ENCODE results near the gene IMPDH1.

The IMPDH1 gene

DNA sequence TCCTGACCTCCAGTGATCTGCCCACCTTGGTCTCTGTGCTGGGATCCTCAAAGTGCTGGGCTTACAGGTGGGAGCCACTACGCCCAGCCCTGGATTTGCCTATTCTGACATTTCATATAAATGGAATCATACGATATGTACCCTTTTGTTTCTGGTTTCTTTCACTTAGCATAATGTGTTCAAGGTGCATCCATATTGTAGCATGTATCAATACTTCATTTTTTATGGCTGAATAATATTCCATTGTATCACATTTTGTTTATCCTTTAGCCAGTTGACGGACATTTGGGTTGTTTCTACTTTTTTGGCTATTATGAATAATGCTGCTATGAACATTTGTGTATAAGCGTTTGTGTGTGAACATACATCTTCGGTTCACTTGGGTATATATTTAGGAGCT is 41.1 kb upstream of the IMPDH1 start:
- no peak overlapping the region for H3K27ac ChIP-seq (ENCODE audit: low read depth, low read length)
- H3K79me2 ChIP-seq (ENCODE audit: control insufficient read depth, insufficient read depth, low read length, unreplicated experiment), result peaks cover 2% of the 10 kb centered on the region
- no peak overlapping the region for H3K4me3 ChIP-seq (ENCODE audit: low read depth, low read length)
- H2AFZ ChIP-seq (ENCODE audit: low read length, unreplicated experiment), result no peak overlapping the region
- H3K4me1 ChIP-seq (ENCODE audit: control insufficient read depth, insufficient read depth, low read length, unreplicated experiment), result peaks cover 19% of the 10 kb centered on the region
- H3K27me3 ChIP-seq (ENCODE audit: insufficient read depth, low read length), result no peaks in the 10 kb centered on the region
- no peaks in the 10 kb centered on the region for H3K36me3 ChIP-seq (ENCODE audit: insufficient read depth, low read length)

DNA sequence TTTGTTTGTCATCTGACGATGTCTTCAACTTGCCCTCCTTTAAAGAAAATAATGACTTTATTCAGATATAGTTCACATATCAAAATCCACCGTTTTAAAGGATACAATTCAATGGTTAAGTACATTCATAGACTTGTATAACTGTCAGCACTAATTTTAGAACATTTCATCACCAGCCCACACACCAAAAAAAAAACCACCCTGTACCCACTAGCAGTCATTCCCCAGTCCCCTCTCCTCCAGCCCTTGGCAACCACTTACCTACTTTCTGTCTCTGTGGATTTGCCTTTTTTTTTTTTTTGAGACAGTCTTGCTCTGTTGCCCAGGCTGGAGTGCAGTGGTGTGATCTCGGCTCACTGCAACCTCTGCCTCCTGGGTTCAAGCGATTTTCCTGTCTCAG is 40.6 kb upstream of the IMPDH1 start:
- H3K36me3 ChIP-seq (ENCODE audit: insufficient read depth, low read length), result no peaks in the 10 kb centered on the region
- H3K4me3 ChIP-seq (ENCODE audit: low read depth, low read length), result no peak overlapping the region
- peaks cover 19% of the 10 kb centered on the region for H3K4me1 ChIP-seq (ENCODE audit: control insufficient read depth, insufficient read depth, low read length, unreplicated experiment)
- no peaks in the 10 kb centered on the region for H3K27me3 ChIP-seq (ENCODE audit: insufficient read depth, low read length)
- H3K79me2 ChIP-seq (ENCODE audit: control insufficient read depth, insufficient read depth, low read length, unreplicated experiment), result no peaks in the 10 kb centered on the region
- no peak overlapping the region for H3K27ac ChIP-seq (ENCODE audit: low read depth, low read length)
- H2AFZ ChIP-seq (ENCODE audit: low read length, unreplicated experiment), result no peak overlapping the region

- Histone ChIP-seq H2AFZ (ENCODE audit: low read length, unreplicated experiment) (no peak overlapping the region), H3K36me3 (ENCODE audit: insufficient read depth, low read length) (no peaks in the 10 kb centered on the region), H3K4me1 (ENCODE audit: control insufficient read depth, insufficient read depth, low read length, unreplicated experiment) (peaks cover 3% of the 10 kb centered on the region), H3K27ac (ENCODE audit: low read depth, low read length) (no peak overlapping the region), H3K4me3 (ENCODE audit: low read depth, low read length) (no peak overlapping the region), H3K27me3 (ENCODE audit: insufficient read depth, low read length) (no peaks in the 10 kb centered on the region), H3K79me2 (ENCODE audit: control insufficient read depth, insufficient read depth, low read length, unreplicated experiment) (no peaks in the 10 kb centered on the region)
Observed at GRCh38 chr7:128448751-128449302, 39.0 kb upstream of the IMPDH1 start.

GRCh38 chr7:128447941-128448564 is 38.3 kb upstream of the IMPDH1 start:
- H2AFZ ChIP-seq (ENCODE audit: low read length, unreplicated experiment), result no peak overlapping the region
- no peaks in the 10 kb centered on the region for H3K27me3 ChIP-seq (ENCODE audit: insufficient read depth, low read length)
- no peaks in the 10 kb centered on the region for H3K79me2 ChIP-seq (ENCODE audit: control insufficient read depth, insufficient read depth, low read length, unreplicated experiment)
- H3K36me3 ChIP-seq (ENCODE audit: insufficient read depth, low read length), result no peaks in the 10 kb centered on the region
- no peak overlapping the region for H3K27ac ChIP-seq (ENCODE audit: low read depth, low read length)
- no peaks in the 10 kb centered on the region for H3K4me1 ChIP-seq (ENCODE audit: control insufficient read depth, insufficient read depth, low read length, unreplicated experiment)
- H3K4me3 ChIP-seq (ENCODE audit: low read depth, low read length), result no peak overlapping the region

DNA sequence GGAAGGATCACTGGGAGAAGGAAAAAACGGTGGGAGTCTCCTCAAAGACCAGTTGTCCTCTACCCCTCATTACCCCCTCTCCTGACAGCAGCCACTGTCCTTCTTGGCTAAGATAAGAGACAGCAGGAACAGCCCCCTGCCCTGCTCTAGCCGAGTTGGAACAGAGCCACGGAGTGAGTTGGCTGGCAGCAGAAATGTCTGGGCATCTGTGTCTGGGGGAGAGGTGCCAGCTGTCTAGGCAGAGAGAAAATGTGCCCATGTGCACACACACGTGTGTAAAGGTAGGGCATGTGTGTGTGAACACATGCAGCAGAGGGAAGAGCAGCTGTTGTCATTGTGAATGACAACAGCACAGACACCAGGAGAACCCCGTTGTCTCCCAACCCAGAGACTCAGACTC is 36.5 kb upstream of the IMPDH1 start:
- no peaks in the 10 kb centered on the region for H3K4me1 ChIP-seq (ENCODE audit: control insufficient read depth, insufficient read depth, low read length, unreplicated experiment)
- no peaks in the 10 kb centered on the region for H3K27me3 ChIP-seq (ENCODE audit: insufficient read depth, low read length)
- no peak overlapping the region for H3K4me3 ChIP-seq (ENCODE audit: low read depth, low read length)
- no peak overlapping the region for H3K27ac ChIP-seq (ENCODE audit: low read depth, low read length)
- H3K36me3 ChIP-seq (ENCODE audit: insufficient read depth, low read length), result no peaks in the 10 kb centered on the region
- H2AFZ ChIP-seq (ENCODE audit: low read length, unreplicated experiment), result no peak overlapping the region
- H3K79me2 ChIP-seq (ENCODE audit: control insufficient read depth, insufficient read depth, low read length, unreplicated experiment), result no peaks in the 10 kb centered on the region

DNA sequence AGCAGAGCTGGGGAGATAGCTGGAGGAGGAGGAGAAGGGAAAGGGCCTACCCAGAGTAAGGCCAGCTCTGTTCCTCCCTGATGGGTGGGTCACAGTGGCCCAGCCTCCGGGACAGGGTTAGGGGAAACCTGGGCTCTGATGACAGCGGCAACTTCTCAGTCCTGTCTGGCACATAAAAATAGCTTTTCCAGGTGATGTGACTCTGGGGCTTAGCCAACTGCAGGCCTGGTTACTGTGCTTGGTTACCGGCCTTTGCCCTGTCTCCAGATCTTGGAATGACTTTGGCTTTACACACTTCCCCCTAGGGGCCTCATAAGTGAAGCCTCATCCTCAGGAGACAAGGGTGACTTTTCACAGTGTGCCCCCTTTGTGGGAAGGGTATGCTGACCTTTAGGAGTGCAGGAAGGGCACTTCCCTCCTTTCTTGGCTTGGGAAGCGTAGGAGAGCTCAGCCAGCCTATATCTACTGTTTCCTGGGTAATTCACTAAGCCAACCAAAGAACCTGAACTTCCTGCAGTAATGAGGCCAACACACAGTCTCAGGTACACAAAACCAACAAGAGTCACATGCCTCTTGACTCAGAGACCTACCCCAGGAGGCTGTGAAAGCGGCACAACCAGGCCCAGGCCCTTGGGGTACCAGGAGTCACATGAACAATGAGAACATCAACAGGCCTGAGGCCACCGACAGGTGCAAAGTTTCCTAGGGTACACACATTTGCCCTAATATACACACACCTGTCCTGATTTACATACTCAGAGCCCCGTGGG is 34.2 kb upstream of the IMPDH1 start:
- no peak overlapping the region for H3K27ac ChIP-seq (ENCODE audit: low read depth, low read length)
- H3K4me1 ChIP-seq (ENCODE audit: control insufficient read depth, insufficient read depth, low read length, unreplicated experiment), result no peaks in the 10 kb centered on the region
- no peaks in the 10 kb centered on the region for H3K79me2 ChIP-seq (ENCODE audit: control insufficient read depth, insufficient read depth, low read length, unreplicated experiment)
- H3K4me3 ChIP-seq (ENCODE audit: low read depth, low read length), result no peak overlapping the region
- no peak overlapping the region for H2AFZ ChIP-seq (ENCODE audit: low read length, unreplicated experiment)
- H3K27me3 ChIP-seq (ENCODE audit: insufficient read depth, low read length), result no peaks in the 10 kb centered on the region
- H3K36me3 ChIP-seq (ENCODE audit: insufficient read depth, low read length), result no peaks in the 10 kb centered on the region

GRCh38 chr7:128442356-128442755 is 32.6 kb upstream of the IMPDH1 start:
- H3K4me1 ChIP-seq (ENCODE audit: control insufficient read depth, insufficient read depth, low read length, unreplicated experiment), result no peaks in the 10 kb centered on the region
- H3K36me3 ChIP-seq (ENCODE audit: insufficient read depth, low read length), result no peaks in the 10 kb centered on the region
- no peaks in the 10 kb centered on the region for H3K79me2 ChIP-seq (ENCODE audit: control insufficient read depth, insufficient read depth, low read length, unreplicated experiment)
- no peak overlapping the region for H3K27ac ChIP-seq (ENCODE audit: low read depth, low read length)
- H3K4me3 ChIP-seq (ENCODE audit: low read depth, low read length), result no peak overlapping the region
- no peak overlapping the region for H2AFZ ChIP-seq (ENCODE audit: low read length, unreplicated experiment)
- H3K27me3 ChIP-seq (ENCODE audit: insufficient read depth, low read length), result no peaks in the 10 kb centered on the region

DNA sequence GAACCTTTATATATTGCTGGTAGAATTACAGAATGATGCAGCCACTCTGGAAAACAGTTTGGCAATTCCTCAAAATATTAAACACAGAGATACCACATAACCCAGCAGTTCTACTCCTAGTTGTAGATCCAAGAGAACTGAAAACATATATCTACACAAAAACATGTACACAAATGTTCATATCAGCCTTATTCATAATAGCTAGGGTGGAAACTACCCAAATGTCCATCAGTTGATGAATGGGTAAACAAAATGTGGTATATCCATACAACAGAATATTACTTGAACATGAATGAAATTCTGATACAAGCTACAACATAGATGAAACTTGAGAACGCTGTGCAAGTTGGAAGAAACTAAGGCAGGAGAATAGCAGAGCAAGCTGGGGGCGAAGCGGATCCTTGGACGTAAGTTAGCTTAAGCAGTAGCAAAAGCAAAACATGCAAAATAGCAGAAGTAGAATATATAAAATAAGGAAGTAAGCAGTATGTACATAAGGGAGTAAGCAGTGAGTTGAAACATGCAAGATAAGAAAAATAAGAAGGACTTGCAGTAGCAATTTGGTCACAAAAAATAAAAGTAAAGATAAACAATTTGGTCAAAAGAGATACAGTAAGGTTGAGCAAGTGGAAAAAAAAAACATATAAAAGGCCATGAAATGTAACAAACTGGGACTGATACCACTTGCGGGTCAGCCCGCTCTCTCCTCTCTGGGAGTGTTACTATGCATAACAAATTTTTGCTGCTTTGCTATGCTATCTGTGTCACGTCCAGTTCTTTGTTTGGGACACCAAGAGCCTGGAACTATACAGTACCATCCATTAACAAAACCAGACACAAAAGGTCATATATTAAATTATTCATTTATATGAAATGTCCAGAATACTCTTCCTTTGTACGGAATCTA is 27.9 kb upstream of the IMPDH1 start:
- Histone ChIP-seq H3K27me3 (ENCODE audit: insufficient read depth, low read length) (no peaks in the 10 kb centered on the region), H3K79me2 (ENCODE audit: control insufficient read depth, insufficient read depth, low read length, unreplicated experiment) (no peaks in the 10 kb centered on the region), H3K27ac (ENCODE audit: low read depth, low read length) (no peak overlapping the region), H2AFZ (ENCODE audit: low read length, unreplicated experiment) (no peak overlapping the region), H3K36me3 (ENCODE audit: insufficient read depth, low read length) (no peaks in the 10 kb centered on the region), H3K4me1 (ENCODE audit: control insufficient read depth, insufficient read depth, low read length, unreplicated experiment) (no peaks in the 10 kb centered on the region), H3K4me3 (ENCODE audit: low read depth, low read length) (no peak overlapping the region)

DNA sequence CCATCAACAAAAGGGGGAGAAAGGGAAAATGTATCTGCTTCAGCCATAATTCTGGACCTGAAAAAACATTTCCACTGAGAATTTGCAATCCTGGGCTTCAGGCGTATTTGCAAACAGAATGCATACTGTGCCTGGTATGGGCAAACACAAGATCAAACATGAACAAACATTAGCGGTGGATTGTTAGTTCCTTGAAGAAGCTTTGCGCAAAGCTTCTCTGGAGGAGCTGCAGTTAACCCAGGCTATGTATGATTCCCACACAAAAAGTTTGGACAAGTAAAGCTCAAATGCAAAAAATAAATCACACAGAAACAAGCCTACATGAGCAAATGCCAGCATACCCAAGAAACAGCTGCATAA is 25.5 kb upstream of the IMPDH1 start:
- no peak overlapping the region for H2AFZ ChIP-seq (ENCODE audit: low read length, unreplicated experiment)
- H3K36me3 ChIP-seq (ENCODE audit: insufficient read depth, low read length), result no peaks in the 10 kb centered on the region
- no peak overlapping the region for H3K27ac ChIP-seq (ENCODE audit: low read depth, low read length)
- H3K27me3 ChIP-seq (ENCODE audit: insufficient read depth, low read length), result no peaks in the 10 kb centered on the region
- peaks cover 12% of the 10 kb centered on the region for H3K4me1 ChIP-seq (ENCODE audit: control insufficient read depth, insufficient read depth, low read length, unreplicated experiment)
- no peaks in the 10 kb centered on the region for H3K79me2 ChIP-seq (ENCODE audit: control insufficient read depth, insufficient read depth, low read length, unreplicated experiment)
- no peak overlapping the region for H3K4me3 ChIP-seq (ENCODE audit: low read depth, low read length)

DNA sequence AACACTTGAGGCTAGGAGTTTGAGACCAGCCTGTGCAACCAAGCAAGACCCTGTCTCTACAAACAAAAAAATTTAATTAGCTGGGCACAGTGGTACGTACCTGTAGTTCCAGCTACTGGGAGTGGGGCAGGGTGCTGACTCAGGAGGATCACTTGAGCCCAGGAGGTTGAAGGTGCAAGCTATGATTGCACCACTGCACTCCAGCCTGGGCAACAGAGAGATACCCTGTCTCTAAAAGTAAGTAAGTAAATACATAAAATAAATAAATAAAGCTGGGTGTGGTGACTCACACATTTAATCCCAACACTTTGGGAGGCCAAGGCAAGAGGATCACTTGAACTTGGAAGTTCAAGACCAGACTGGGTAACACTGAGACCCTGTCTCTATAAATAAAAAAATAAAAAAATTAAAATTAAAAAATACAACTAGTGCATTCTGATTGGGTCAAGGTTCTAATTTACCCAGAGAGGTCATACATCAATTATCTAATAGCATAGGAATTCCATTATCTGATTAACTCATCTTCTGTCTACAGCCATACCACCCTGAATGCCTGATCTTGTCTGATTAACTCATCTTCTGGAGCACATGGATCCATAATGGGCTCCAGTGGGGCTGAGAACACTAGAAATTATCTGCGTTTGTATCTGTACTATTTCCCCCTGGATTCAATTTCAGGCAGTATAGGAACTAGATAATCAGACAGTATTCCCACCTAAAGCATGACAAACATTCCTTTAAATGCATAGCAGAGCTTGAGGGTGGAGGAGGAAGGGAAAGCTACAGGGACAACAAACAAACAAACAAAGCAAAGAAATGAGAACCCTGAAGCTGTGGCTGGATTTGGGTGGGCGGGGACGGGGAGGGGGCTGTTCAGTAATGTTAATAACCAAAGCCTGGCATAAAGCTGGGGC is 24.9 kb upstream of the IMPDH1 start:
- H2AFZ ChIP-seq (ENCODE audit: low read length, unreplicated experiment), result no peak overlapping the region

More for the DNA sequence above, 24.9 kb upstream of the IMPDH1 start:
- Histone ChIP-seq H3K36me3 (ENCODE audit: insufficient read depth, low read length) (no peaks in the 10 kb centered on the region), H3K27ac (ENCODE audit: low read depth, low read length) (no peak overlapping the region), H3K4me1 (ENCODE audit: control insufficient read depth, insufficient read depth, low read length, unreplicated experiment) (peaks cover 12% of the 10 kb centered on the region), H3K79me2 (ENCODE audit: control insufficient read depth, insufficient read depth, low read length, unreplicated experiment) (no peaks in the 10 kb centered on the region), H3K27me3 (ENCODE audit: insufficient read depth, low read length) (no peaks in the 10 kb centered on the region), H3K4me3 (ENCODE audit: low read depth, low read length) (no peak overlapping the region)

Measured in ACC112 (cell line).